ENCODE data around the gene C1QTNF12. TPM values are rescaled to one million over a fixed set of nuclear protein-coding genes. Genes with fewer than 3 reads are reported as not detected.

C1QTNF12 gene
- total and polyA plus RNA-seq, 2 experiments from 2014 or later, result 1.5 TPM; not detected in 1

GRCh38 chr1:1223891-1224290 lies 22.6 kb downstream of the C1QTNF12 start:
- H3K4me3 ChIP-seq, result no peak overlapping the region
- DNase-seq (ENCODE audit: low read depth in 1 of 2, low spot score in 1 of 2), result no peak
- peaks cover 24% of the 10 kb centered on the region for H3K36me3 ChIP-seq
- H3K9me3 ChIP-seq (ENCODE audit: low read depth), result no peaks in the 10 kb centered on the region
- H3K27me3 ChIP-seq, result no peaks in the 10 kb centered on the region
- TF ChIP-seq CTCF (IDR thresholded peaks at IDR 0.05; ENCODE audit: low read depth, low read length), result no peak
- H3K4me1 ChIP-seq (ENCODE audit: low read depth), result no peaks in the 10 kb centered on the region
- H3K27ac ChIP-seq, result no peak overlapping the region

- DNase-seq (ENCODE audit: low read depth in 1 of 2, low spot score in 1 of 2), result no peak
- Histone ChIP-seq H3K27ac (no peak overlapping the region), H3K4me3 (no peak overlapping the region), H3K36me3 (peaks cover 28% of the 10 kb centered on the region), H3K9me3 (ENCODE audit: low read depth) (no peaks in the 10 kb centered on the region), H3K4me1 (ENCODE audit: low read depth) (no peaks in the 10 kb centered on the region), H3K27me3 (no peaks in the 10 kb centered on the region)
- TF ChIP-seq CTCF (IDR thresholded peaks at IDR 0.05; ENCODE audit: low read depth, low read length), result no peak
Measured at GRCh38 chr1:1223321-1223720, 23.2 kb downstream of the C1QTNF12 start.

- H3K27ac ChIP-seq, result no peak overlapping the region
- H3K27me3 ChIP-seq, result no peaks in the 10 kb centered on the region
- no peak for TF ChIP-seq CTCF (IDR thresholded peaks at IDR 0.05; ENCODE audit: low read depth, low read length)
- H3K36me3 ChIP-seq, result peaks cover 28% of the 10 kb centered on the region
- no peaks in the 10 kb centered on the region for H3K9me3 ChIP-seq (ENCODE audit: low read depth)
- no peak for DNase-seq (ENCODE audit: low read depth in 1 of 2, low spot score in 1 of 2)
- H3K4me1 ChIP-seq (ENCODE audit: low read depth), result no peaks in the 10 kb centered on the region
- no peak overlapping the region for H3K4me3 ChIP-seq
Measured at GRCh38 chr1:1222575-1223225, 23.8 kb downstream of the C1QTNF12 start.

- Histone ChIP-seq H3K27me3 (no peaks in the 10 kb centered on the region), H3K9me3 (ENCODE audit: low read depth) (no peaks in the 10 kb centered on the region), H3K4me3 (no peak overlapping the region), H3K27ac (no peak overlapping the region), H3K4me1 (ENCODE audit: low read depth) (no peaks in the 10 kb centered on the region), H3K36me3 (peaks cover 29% of the 10 kb centered on the region)
- TF ChIP-seq CTCF (IDR thresholded peaks at IDR 0.05; ENCODE audit: low read depth, low read length), result no peak
- DNase-seq (ENCODE audit: low read depth in 1 of 2, low spot score in 1 of 2), result no peak
Measured at GRCh38 chr1:1221887-1222574, 24.5 kb downstream of the C1QTNF12 start.

GRCh38 chr1:1220197-1220596 lies 26.3 kb downstream of the C1QTNF12 start:
- TF ChIP-seq CTCF (IDR thresholded peaks at IDR 0.05; ENCODE audit: low read depth, low read length), result no peak
- Histone ChIP-seq H3K27ac (no peak overlapping the region), H3K9me3 (ENCODE audit: low read depth) (no peaks in the 10 kb centered on the region), H3K4me3 (no peak overlapping the region), H3K36me3 (peaks cover 33% of the 10 kb centered on the region), H3K27me3 (no peaks in the 10 kb centered on the region), H3K4me1 (ENCODE audit: low read depth) (no peaks in the 10 kb centered on the region)
- DNase-seq (ENCODE audit: low read depth in 1 of 2, low spot score in 1 of 2), result no peak
